NCI-H82 treated with DMSO at 0.1 percent for 48 hours (cell line): Measurements from ENCODE around the gene INSR.
"Not testable (repeated sequence)": the region's sequence is repeated elsewhere in the genome, so short reads cannot be mapped to it uniquely, and the experiment has no call there.

Experiments used
- DNase-seq: peaks from one replicate; lab custom pipeline; 2025; ENCODE audit not compliant: unreplicated experiment; lab: John Stamatoyannopoulos, UW

Gene INSR

GRCh38 chr19:7225741-7226140 is 68.5 kb downstream of the INSR start:
- no peak for DNase-seq

GRCh38 chr19:7224995-7225394 is 69.2 kb downstream of the INSR start:
- no peak for DNase-seq

- no peak for DNase-seq
Measured at GRCh38 chr19:7224209-7224686, 70.0 kb downstream of the INSR start.

- DNase-seq, result no peak
Measured at GRCh38 chr19:7223429-7223828, 70.8 kb downstream of the INSR start.

- DNase-seq, result no peak
Measured at GRCh38 chr19:7219056-7219455, 75.2 kb downstream of the INSR start.

GRCh38 chr19:7217861-7218260 is 76.4 kb downstream of the INSR start:
- no peak for DNase-seq

- no peak for DNase-seq
Measured at GRCh38 chr19:7216373-7216902, 77.8 kb downstream of the INSR start.

GRCh38 chr19:7215176-7215575 is 79.0 kb downstream of the INSR start:
- no peak for DNase-seq

GRCh38 chr19:7214324-7215089 is 79.7 kb downstream of the INSR start:
- DNase-seq, result no peak

- no peak for DNase-seq
Measured at GRCh38 chr19:7213628-7214323, 80.4 kb downstream of the INSR start.

- no peak for DNase-seq
Measured at GRCh38 chr19:7211191-7211951, 82.8 kb downstream of the INSR start.

- DNase-seq, result no peak
Measured at GRCh38 chr19:7210359-7210758, 83.9 kb downstream of the INSR start.

GRCh38 chr19:7209597-7210325 is 84.5 kb downstream of the INSR start:
- not testable (repeated sequence) for DNase-seq

- not testable (repeated sequence) for DNase-seq
Measured at GRCh38 chr19:7209036-7209435, 85.2 kb downstream of the INSR start.

- no peak for DNase-seq
Measured at GRCh38 chr19:7203332-7203731, 90.9 kb downstream of the INSR start.

- no peak for DNase-seq
Measured at GRCh38 chr19:7202888-7203287, 91.3 kb downstream of the INSR start.

GRCh38 chr19:7200736-7201135 is 93.5 kb downstream of the INSR start:
- no peak for DNase-seq

- no peak for DNase-seq
Measured at GRCh38 chr19:7199613-7200533, 94.3 kb downstream of the INSR start.

GRCh38 chr19:7197760-7198696 is 96.2 kb downstream of the INSR start:
- peak; percentile 35 for DNase-seq
